Adrenal gland (tissue), 5 donors: Measurements from ENCODE around the gene MAP2K1.

Experiments used
- CTCF ChIP-seq, 6 experiments: fragments of 450-650 bp in 4 of 6; fragments of 200-600 bp in 2 of 6; sonication (generic) in 1 of 6; IDR thresholded peaks; 1 replicate in 5 of 6; 2 replicates in 1 of 6; pipeline versions ENCODE4 v1.5.1 to v1.8.0; 2016 to 2021; ENCODE audit warnings: antibody characterized with exemption in 6 of 6, mild to moderate bottlenecking in 2 of 6, moderate library complexity in 1 of 6
- POLR2A ChIP-seq, 2 donors: fragments of 450-650 bp; IDR thresholded peaks; one replicate each; pipeline ENCODE4 v1.6.1; 2017; ENCODE audit warnings: antibody characterized with exemption in 2 of 2, mild to moderate bottlenecking in 2 of 2, moderate library complexity in 1 of 2
- donor health status: DM: no; HTN: no; CAD: no.

- peak in 1 of 2 donors; percentile 13 for TF ChIP-seq POLR2A (IDR thresholded peaks at IDR 0.05)
- no peak for TF ChIP-seq CTCF (IDR thresholded peaks at IDR 0.05)
Observed at GRCh38 chr15:66505430-66505811, 118.7 kb downstream of the MAP2K1 start.
